ENCODE measurements around the gene CWC22. TPM values are rescaled to one million over a fixed set of nuclear protein-coding genes. Genes with fewer than 3 reads are reported as not detected.

Gene CWC22
- total RNA-seq, 1 donor from 2014 or later = 11.8 TPM

DNA sequence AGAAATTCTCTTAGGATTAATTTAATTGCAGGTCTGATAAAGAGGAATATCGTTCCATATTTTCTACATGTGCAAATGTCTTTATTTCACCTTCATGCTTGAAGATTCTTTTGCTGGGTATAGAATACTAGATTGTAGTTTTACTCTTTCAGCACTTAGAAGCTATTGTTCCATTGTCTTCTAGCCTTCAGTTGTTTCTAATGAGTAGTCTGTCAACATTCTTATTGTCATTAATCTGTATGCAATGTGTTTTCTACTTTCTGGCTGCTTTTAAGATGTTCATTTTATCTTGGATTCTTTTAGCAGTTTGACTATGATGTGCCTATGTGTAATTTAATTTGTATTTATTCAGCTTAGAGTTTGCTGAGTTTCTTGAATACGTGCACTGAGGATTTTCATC lies 81.4 kb downstream of the CWC22 start:
- intact Hi-C loops (cut with DNase I) = no loop called here
- no peak for ATAC-seq
- DNase-seq (ENCODE audit: missing footprints) = no peak

DNA sequence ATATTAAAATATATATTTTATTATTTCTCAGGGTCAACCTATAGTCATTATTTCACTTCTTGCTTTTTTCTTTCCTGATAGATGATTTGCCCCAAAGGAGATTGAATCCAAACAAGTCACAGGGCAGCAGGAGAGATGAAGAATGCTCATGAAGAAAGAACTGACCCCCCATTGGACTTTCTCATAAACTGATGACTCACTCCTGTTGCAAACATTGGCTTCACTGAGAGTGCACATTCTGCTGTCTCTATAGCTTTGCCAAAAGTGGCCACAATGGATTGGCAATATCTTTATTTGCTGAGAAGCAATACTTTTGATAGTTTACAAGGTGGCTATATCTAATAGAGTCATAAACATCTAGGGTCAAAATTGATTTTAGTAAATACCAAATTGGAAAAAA lies 89.8 kb downstream of the CWC22 start:
- intact Hi-C loops (cut with DNase I) = no loop called here
- no peak for ATAC-seq
- DNase-seq (ENCODE audit: missing footprints) = no peak

DNA sequence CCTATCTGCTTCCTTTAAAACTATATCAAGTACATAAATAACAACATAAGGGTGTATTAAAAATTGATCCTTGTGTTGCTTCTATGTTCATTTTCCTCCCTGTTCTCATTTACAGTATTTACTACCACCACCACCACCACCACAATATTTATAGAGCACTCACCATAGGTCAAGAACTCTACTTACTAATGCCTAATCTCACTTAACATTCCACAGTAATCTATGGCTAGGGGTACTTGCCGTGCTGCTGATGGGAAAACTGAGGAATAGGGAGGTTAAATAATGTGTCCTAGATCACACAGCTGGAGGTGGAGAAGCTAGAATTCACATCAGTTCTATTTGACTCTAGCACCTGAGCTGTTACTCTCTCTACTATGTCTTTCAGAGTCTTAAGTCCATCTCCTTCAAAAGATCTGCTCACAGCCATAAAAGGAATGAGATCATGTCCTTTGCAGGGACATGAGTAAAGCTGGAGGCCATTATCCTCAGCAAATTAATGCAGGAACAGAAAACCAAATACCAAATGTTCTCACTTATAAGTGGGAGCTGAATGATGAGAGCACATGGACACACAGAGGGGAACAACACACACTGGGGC lies 91.6 kb downstream of the CWC22 start:
- DNase-seq (ENCODE audit: missing footprints) (no peak), ATAC-seq (no peak)
- intact Hi-C loops (cut with DNase I) = no loop called here

DNA sequence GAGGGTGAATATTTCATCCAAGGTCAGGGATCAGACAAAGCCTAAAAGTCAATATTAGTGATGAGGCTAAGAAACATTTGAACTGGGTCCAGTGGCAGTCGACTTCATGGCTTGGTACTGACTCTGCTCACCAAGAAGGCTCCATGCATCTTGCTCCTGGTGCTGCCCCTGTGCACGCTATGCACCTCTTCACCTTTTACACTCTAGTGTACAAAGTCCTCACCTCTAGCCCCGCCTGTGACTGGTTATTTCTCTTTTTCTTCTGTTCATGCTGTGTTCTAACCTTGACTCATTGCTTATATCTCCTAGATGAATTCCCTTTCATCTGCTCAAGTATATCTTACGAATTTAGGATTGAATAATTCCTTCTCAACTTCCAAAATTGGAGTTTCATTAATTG lies 93.3 kb downstream of the CWC22 start:
- intact Hi-C loops (cut with DNase I) = no loop called here
- no peak for DNase-seq (ENCODE audit: missing footprints)
- ATAC-seq = no peak

DNA sequence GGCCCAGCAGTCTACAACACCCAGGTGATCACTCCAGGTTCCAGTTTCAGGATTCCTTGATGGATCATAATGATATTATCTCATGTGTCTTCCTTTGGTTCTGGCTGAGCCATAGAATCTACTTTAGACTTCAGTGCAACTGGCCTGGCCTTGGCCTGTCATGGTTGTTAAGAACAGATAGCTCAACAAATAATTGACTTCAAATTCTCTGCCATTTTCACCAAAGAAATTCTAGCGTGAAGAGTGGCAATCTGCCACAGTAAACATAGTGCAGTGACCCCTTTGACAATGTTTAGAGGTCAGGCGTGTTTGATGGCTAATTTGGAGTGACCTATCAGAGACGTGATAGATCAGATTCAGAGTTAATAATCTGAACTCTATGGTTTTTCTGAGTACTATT lies 95.5 kb downstream of the CWC22 start:
- no peak for ATAC-seq
- intact Hi-C loops (cut with DNase I) = no loop called here

DNA sequence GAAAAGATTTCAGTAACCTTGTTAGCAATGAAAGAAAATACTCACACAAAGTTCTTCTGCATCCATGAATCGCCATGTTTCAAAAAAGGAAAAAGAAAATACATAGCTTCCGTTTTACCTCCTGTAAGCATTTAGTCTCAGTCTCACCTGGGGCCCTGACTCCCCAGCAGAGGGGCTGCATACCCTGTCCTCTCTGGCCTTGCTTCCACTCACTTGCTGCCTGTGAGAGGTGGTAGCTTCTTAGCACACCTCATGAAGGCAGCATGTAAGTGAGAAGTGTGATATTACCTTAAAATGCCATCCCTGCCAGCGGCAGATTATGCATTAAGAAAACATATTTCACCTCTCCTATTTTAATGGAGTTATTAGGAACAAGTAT lies 96.4 kb downstream of the CWC22 start:
- intact Hi-C loops (cut with DNase I) = no loop called here
- DNase-seq (ENCODE audit: missing footprints) (no peak), ATAC-seq (no peak)

More for the DNA sequence above, 95.5 kb downstream of the CWC22 start:
- DNase-seq (ENCODE audit: missing footprints) = no peak

DNA sequence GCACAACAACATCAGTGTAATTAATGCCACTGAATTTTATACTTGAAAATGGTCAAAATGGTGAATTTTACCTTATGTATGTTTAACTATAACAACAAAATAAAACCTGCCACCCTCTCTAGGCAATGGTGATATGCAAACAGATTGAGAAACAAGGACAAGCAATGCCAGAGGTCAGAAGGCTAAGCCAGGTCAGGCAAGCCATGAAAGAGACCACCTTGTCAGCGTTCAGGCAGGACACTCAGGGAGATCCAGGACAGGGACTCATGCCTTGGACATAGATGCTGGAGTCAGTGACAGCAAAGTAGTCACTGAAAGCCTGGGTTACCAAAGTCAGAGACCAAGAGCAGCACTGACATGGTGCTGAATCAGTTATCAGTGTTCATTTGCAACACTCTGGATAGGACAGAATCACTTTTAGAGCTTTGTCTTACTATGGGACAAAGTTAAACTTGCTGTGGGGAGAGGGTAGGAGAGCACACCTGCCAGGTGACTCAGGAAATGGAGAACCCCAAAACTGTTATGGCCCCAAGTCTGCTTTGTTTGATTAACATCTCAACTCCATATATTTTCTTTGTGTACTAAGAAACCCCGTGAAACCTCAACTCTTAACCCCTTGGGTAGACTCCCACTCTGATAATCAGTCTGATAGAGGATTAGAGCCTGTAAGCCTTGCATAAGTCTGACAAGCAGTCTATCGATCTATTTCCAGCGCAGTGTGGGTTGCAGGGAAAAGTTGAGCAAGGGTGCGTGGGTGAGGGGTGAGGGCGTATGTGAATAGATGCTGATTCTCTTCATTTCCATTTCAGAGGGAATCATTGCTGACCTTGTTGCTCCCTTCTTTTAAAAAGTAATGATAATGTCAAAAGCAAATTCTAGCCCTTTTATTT lies 97.0 kb downstream of the CWC22 start:
- ATAC-seq = no peak
- intact Hi-C loops (cut with DNase I) = no loop called here

DNA sequence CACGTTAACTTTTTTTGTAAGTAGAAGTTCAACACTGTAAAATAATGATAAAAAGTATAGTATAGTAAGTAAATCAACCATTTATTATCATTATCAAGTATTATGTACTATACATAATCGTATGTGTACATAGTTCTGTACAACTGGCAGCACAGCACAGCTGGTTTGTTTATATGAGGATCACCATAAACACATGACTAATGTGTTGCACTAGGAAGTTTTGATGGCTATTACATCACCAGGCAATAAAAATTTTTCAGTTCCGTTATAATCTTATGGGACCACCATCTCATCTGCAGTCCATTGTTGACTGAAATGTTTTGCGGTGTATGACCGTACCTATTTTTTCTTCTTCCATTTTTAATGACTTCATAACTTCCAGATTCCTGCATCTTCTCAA lies 106.4 kb downstream of the CWC22 start:
- DNase-seq (ENCODE audit: missing footprints) (no peak), ATAC-seq (no peak)
- intact Hi-C loops (cut with DNase I) = no loop called here

More for the DNA sequence above, 97.0 kb downstream of the CWC22 start:
- no peak for DNase-seq (ENCODE audit: missing footprints)

DNA sequence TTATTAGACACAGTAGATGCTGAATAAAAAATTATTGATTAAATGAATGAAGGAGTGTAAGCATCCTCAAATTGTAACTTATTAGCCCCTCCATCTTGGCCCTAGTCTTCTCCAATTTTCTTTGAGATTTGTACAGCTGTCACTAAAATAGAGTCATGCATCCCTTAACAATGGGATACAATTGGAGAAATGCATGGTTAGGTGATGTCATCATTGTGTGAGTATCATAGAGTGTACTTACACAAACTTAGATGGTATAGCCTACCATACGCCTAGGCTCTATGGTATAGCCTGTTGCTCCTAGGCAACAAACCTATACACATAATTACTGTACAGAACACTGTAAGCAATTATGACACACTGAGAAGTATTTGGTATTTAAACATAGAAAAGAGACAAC lies 107.4 kb downstream of the CWC22 start:
- ATAC-seq = no peak
- DNase-seq (ENCODE audit: missing footprints) = no peak
- intact Hi-C loops (cut with DNase I) = no loop called here

DNA sequence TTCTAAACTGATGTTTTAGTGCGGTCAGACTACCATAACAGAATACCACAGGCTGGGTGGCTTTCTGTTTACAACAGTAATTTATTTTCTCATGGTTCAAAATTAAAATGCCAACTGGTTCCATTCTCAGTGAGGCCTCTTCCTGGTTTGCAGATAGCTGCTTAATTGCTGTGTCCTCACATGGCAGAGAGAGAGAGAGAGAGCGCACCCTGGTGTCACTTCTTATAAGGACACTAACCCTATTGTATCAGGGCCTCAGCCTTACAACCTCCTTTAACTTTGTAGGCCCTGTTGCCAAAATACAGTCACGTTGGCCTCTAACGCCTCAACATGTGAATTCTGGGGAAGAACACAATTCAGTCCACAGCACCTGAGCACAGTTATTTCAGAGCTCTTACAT lies 108.2 kb downstream of the CWC22 start:
- ATAC-seq (no peak), DNase-seq (ENCODE audit: missing footprints) (no peak)
- intact Hi-C loops (cut with DNase I) = no loop called here

Other genes with a start within 250 kb of the CWC22 start
- 0.35 TPM for gene ZNF385B, start 145.7 kb downstream of the CWC22 start, total RNA-seq